Measurements from ENCODE around the gene SIRT6. TPM values are rescaled to one million over a fixed set of nuclear protein-coding genes. Genes with fewer than 3 reads are reported as not detected.
"Not testable (repeated sequence)": the region's sequence is repeated elsewhere in the genome, so short reads cannot be mapped to it uniquely, and the experiment has no call there.

Gene SIRT6
- total and polyA plus RNA-seq, 5 donors from 2014 or later, result 1.7 to 34.2 (median 4.0) TPM

GRCh38 chr19:4136680-4137088, 45.7 kb downstream of the SIRT6 start:
- Histone ChIP-seq H3K27me3 (ENCODE audit: control insufficient read depth, insufficient read depth, low read length) (no peaks in the 10 kb centered on the region), H3K9me3 (ENCODE audit: control insufficient read depth in 2 of 2, low read length in 2 of 2) (no peaks in the 10 kb centered on the region), H3K4me1 (ENCODE audit: control insufficient read depth, insufficient read depth, low read length, poor library complexity, severe bottlenecking) (peaks cover 9% of the 10 kb centered on the region), H3K27ac (ENCODE audit: insufficient read depth, low read length, poor library complexity, severe bottlenecking) (no peak overlapping the region), H3K4me3 (ENCODE audit: low read depth, low read length) (no peak overlapping the region), H3K36me3 (ENCODE audit: control insufficient read depth, insufficient read depth, low read length) (no peaks in the 10 kb centered on the region)
- no peak overlapping the region for H3K27ac Mint-ChIP-seq
- H3K9me3 Mint-ChIP-seq, result peaks cover 0 to 1% (median 0%) of the 10 kb centered on the region in 7 donors
- no peaks in the 10 kb centered on the region for H3K36me3 Mint-ChIP-seq
- H3K4me3 Mint-ChIP-seq, result no peak overlapping the region
- DNase-seq, result no peak
- H3K4me1 Mint-ChIP-seq, result peaks cover 0 to 14% (median 9%) of the 10 kb centered on the region in 4 donors
- peaks cover 10% of the 10 kb centered on the region for H3K27me3 Mint-ChIP-seq
- no peak for ATAC-seq (ENCODE audit: low read depth in 2 of 2)

GRCh38 chr19:4135386-4135785, 47.0 kb downstream of the SIRT6 start:
- not testable (repeated sequence) for ATAC-seq (ENCODE audit: low read depth in 2 of 2); H3K9me3 ChIP-seq (ENCODE audit: control insufficient read depth in 2 of 2, low read length in 2 of 2); H3K4me3 ChIP-seq (ENCODE audit: low read depth, low read length); DNase-seq; H3K27ac ChIP-seq (ENCODE audit: insufficient read depth, low read length, poor library complexity, severe bottlenecking); H3K9me3 Mint-ChIP-seq; H3K27ac Mint-ChIP-seq; H3K4me3 Mint-ChIP-seq; H3K36me3 Mint-ChIP-seq; H3K27me3 Mint-ChIP-seq; H3K4me1 ChIP-seq (ENCODE audit: control insufficient read depth, insufficient read depth, low read length, poor library complexity, severe bottlenecking); H3K36me3 ChIP-seq (ENCODE audit: control insufficient read depth, insufficient read depth, low read length); H3K27me3 ChIP-seq (ENCODE audit: control insufficient read depth, insufficient read depth, low read length)
- peaks cover 0 to 11% (median 8%) of the 10 kb centered on the region in 4 donors for H3K4me1 Mint-ChIP-seq

GRCh38 chr19:4134351-4134750, 48.0 kb downstream of the SIRT6 start:
- ATAC-seq (ENCODE audit: low read depth in 2 of 2) (no peak), DNase-seq (no peak)
- H3K36me3 ChIP-seq (ENCODE audit: control insufficient read depth, insufficient read depth, low read length), result no peaks in the 10 kb centered on the region
- H3K4me1 ChIP-seq (ENCODE audit: control insufficient read depth, insufficient read depth, low read length, poor library complexity, severe bottlenecking), result no peaks in the 10 kb centered on the region
- H3K9me3 Mint-ChIP-seq, result no peaks in the 10 kb centered on the region
- no peak overlapping the region for H3K27ac Mint-ChIP-seq
- H3K4me1 Mint-ChIP-seq, result peaks cover 0 to under 1% (median under 1%) of the 10 kb centered on the region in 4 donors
- H3K36me3 Mint-ChIP-seq, result no peaks in the 10 kb centered on the region
- peaks cover under 1% of the 10 kb centered on the region for H3K27me3 Mint-ChIP-seq
- H3K4me3 ChIP-seq (ENCODE audit: low read depth, low read length), result no peak overlapping the region
- H3K9me3 ChIP-seq (ENCODE audit: control insufficient read depth in 2 of 2, low read length in 2 of 2), result no peaks in the 10 kb centered on the region
- H3K27ac ChIP-seq (ENCODE audit: insufficient read depth, low read length, poor library complexity, severe bottlenecking), result no peak overlapping the region
- H3K27me3 ChIP-seq (ENCODE audit: control insufficient read depth, insufficient read depth, low read length), result no peaks in the 10 kb centered on the region
- H3K4me3 Mint-ChIP-seq, result no peak overlapping the region

- no peaks in the 10 kb centered on the region for H3K9me3 ChIP-seq (ENCODE audit: control insufficient read depth in 2 of 2, low read length in 2 of 2)
- Mint-ChIP-seq H3K4me3 (no peak overlapping the region), H3K27me3 (no peaks in the 10 kb centered on the region), H3K9me3 (no peaks in the 10 kb centered on the region), H3K4me1 (no peaks in the 10 kb centered on the region), H3K36me3 (no peaks in the 10 kb centered on the region), H3K27ac (no peak overlapping the region)
- ATAC-seq (ENCODE audit: low read depth in 2 of 2), result no peak
- no peaks in the 10 kb centered on the region for H3K36me3 ChIP-seq (ENCODE audit: control insufficient read depth, insufficient read depth, low read length)
- no peak overlapping the region for H3K27ac ChIP-seq (ENCODE audit: insufficient read depth, low read length, poor library complexity, severe bottlenecking)
- H3K27me3 ChIP-seq (ENCODE audit: control insufficient read depth, insufficient read depth, low read length), result no peaks in the 10 kb centered on the region
- DNase-seq, result no peak
- no peaks in the 10 kb centered on the region for H3K4me1 ChIP-seq (ENCODE audit: control insufficient read depth, insufficient read depth, low read length, poor library complexity, severe bottlenecking)
- H3K4me3 ChIP-seq (ENCODE audit: low read depth, low read length), result no peak overlapping the region
These were observed 51.5 kb downstream of the SIRT6 start for GRCh38 chr19:4130744-4131438.

GRCh38 chr19:4129050-4129449, 53.3 kb downstream of the SIRT6 start:
- not testable (repeated sequence) for H3K36me3 Mint-ChIP-seq; DNase-seq; H3K4me3 ChIP-seq (ENCODE audit: low read depth, low read length); H3K27ac Mint-ChIP-seq; H3K36me3 ChIP-seq (ENCODE audit: control insufficient read depth, insufficient read depth, low read length); H3K27me3 ChIP-seq (ENCODE audit: control insufficient read depth, insufficient read depth, low read length); H3K9me3 ChIP-seq (ENCODE audit: control insufficient read depth in 2 of 2, low read length in 2 of 2); H3K4me3 Mint-ChIP-seq; H3K4me1 ChIP-seq (ENCODE audit: control insufficient read depth, insufficient read depth, low read length, poor library complexity, severe bottlenecking); H3K27me3 Mint-ChIP-seq; H3K9me3 Mint-ChIP-seq; ATAC-seq (ENCODE audit: low read depth in 2 of 2); H3K4me1 Mint-ChIP-seq; H3K27ac ChIP-seq (ENCODE audit: insufficient read depth, low read length, poor library complexity, severe bottlenecking)

- DNase-seq; H3K36me3 ChIP-seq (ENCODE audit: control insufficient read depth, insufficient read depth, low read length); ATAC-seq (ENCODE audit: low read depth in 2 of 2); H3K27me3 ChIP-seq (ENCODE audit: control insufficient read depth, insufficient read depth, low read length); H3K9me3 Mint-ChIP-seq; H3K27ac Mint-ChIP-seq; H3K4me3 ChIP-seq (ENCODE audit: low read depth, low read length); H3K36me3 Mint-ChIP-seq; H3K9me3 ChIP-seq (ENCODE audit: control insufficient read depth in 2 of 2, low read length in 2 of 2); H3K27me3 Mint-ChIP-seq; H3K27ac ChIP-seq (ENCODE audit: insufficient read depth, low read length, poor library complexity, severe bottlenecking): not testable (repeated sequence)
- H3K4me3 Mint-ChIP-seq, result peak overlapping the region in 1 of 4 donors; percentile 70
- H3K4me1 ChIP-seq (ENCODE audit: control insufficient read depth, insufficient read depth, low read length, poor library complexity, severe bottlenecking), result peaks cover 18% of the 10 kb centered on the region
- peaks cover 0 to 16% (median 11%) of the 10 kb centered on the region in 4 donors for H3K4me1 Mint-ChIP-seq
These were observed 55.0 kb downstream of the SIRT6 start for GRCh38 chr19:4127322-4127721.

- H3K4me3 Mint-ChIP-seq, result peak overlapping the region; percentile 68 to 90 (median 80)
- H3K4me1 Mint-ChIP-seq, result peaks cover 0 to 27% (median 13%) of the 10 kb centered on the region in 4 donors
- ATAC-seq (ENCODE audit: low read depth in 2 of 2) (no peak), DNase-seq (no peak)
- H3K36me3 ChIP-seq (ENCODE audit: control insufficient read depth, insufficient read depth, low read length), result peaks cover 4% of the 10 kb centered on the region
- peak overlapping the region; percentile 57 for H3K27ac ChIP-seq (ENCODE audit: insufficient read depth, low read length, poor library complexity, severe bottlenecking)
- peaks cover under 1% of the 10 kb centered on the region for H3K36me3 Mint-ChIP-seq
- no peaks in the 10 kb centered on the region for H3K27me3 ChIP-seq (ENCODE audit: control insufficient read depth, insufficient read depth, low read length)
- no peaks in the 10 kb centered on the region for H3K27me3 Mint-ChIP-seq
- H3K9me3 Mint-ChIP-seq, result no peaks in the 10 kb centered on the region
- no peak overlapping the region for H3K27ac Mint-ChIP-seq
- peak overlapping the region; percentile 62 for H3K4me3 ChIP-seq (ENCODE audit: low read depth, low read length)
- H3K9me3 ChIP-seq (ENCODE audit: control insufficient read depth in 2 of 2, low read length in 2 of 2), result no peaks in the 10 kb centered on the region
- peaks cover 26% of the 10 kb centered on the region for H3K4me1 ChIP-seq (ENCODE audit: control insufficient read depth, insufficient read depth, low read length, poor library complexity, severe bottlenecking)
These were observed 57.7 kb downstream of the SIRT6 start for GRCh38 chr19:4124638-4125037.
